GM21367 (cell line): Measurements from ENCODE around the gene PTPRD.
A peak's percentile ranks its signal among the peaks of the same experiment; 100 is the strongest.

Source experiments
- ATAC-seq: cut with Tn5 transposase; IDR thresholded peaks from one replicate; pipeline ENCODE4 v1.9.1; 2021; ENCODE audit not compliant: unreplicated experiment

PTPRD gene

GRCh38 chr9:10612641-10613398 lies at the start of gene PTPRD:
PTPRD (minus strand) TSS chr9:10613002.
- ATAC-seq = peak; percentile 88

- no peak for ATAC-seq
Observed at GRCh38 chr9:10661994-10662393, 49.2 kb upstream of the PTPRD start.

- no peak for ATAC-seq
Observed at GRCh38 chr9:10661376-10661775, 48.6 kb upstream of the PTPRD start.

- ATAC-seq = no peak
Observed at GRCh38 chr9:10651012-10651411, 38.2 kb upstream of the PTPRD start.

- ATAC-seq = no peak
Observed at GRCh38 chr9:10649076-10649475, 36.3 kb upstream of the PTPRD start.

DNA sequence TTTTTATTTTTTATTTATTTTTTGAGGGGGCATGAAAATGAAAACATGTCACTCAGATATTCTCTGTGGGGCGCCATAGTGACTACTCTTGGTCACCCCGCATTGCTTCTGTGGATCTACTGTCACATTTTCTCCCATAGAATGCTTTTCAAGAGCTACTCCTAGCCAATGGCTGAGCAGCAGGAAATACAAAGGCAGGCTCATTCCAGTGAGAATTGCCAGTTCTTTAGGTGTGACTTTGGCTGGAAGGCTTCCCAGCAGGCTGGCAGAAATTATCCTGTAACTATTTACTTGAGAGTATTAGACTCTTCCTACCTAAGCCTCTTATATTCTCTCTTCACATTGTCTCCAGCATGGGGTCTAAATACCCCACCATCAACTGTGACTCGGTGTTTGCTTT lies 21.0 kb upstream of the PTPRD start:
- no peak for ATAC-seq

DNA sequence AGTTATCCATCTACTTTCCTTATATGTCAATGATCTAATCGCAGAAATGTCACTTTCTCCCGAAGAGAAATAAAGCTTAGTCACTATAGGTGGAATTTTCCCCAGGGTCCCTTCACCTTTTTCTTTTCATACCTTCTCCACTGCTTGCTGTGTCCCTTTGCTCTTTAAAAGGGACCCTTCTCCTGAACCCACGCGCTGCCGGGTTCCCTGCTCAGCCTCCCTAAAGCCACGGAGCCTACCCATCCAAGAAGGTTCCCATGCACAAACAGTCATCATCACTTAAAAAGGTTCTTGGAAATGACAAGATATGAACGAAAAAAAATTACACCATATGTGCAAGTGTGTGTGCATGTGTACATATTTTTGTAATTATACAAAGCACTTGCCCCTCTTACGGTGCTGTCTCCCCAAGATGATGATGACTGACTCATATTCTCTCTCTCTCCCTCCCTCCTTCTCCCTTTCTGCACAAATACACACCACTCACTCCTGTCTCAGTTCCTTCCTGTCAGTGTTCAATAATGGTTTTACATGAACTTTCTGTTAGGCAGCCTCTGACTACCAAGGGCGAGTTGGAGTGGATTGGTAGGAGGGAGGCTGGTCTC lies 1.5 kb upstream of the PTPRD start:
- no peak for ATAC-seq

DNA sequence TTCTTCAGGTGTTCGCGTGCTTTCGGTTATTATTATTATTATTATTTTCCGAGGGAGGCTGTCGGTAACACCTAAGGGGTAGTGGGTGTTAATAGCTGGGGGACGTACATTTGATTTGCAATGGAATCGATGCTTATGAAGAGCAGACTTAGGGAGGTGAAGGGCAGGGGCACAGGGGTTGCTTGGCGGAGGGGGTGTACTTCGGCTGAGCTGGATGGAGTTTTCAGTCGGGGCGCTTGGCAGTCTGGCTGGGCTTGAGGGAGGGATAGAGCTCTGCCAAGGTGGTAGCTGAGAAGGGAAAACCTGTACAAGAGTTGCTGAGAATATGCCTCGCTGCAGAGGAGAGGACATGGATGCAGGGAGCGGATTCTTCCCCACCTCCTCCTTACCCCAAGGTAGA lies 617 bp upstream of the PTPRD start:
- ATAC-seq = no peak

- no peak for ATAC-seq
Observed at GRCh38 chr9:10605388-10605787, 7.4 kb downstream of the PTPRD start.

DNA sequence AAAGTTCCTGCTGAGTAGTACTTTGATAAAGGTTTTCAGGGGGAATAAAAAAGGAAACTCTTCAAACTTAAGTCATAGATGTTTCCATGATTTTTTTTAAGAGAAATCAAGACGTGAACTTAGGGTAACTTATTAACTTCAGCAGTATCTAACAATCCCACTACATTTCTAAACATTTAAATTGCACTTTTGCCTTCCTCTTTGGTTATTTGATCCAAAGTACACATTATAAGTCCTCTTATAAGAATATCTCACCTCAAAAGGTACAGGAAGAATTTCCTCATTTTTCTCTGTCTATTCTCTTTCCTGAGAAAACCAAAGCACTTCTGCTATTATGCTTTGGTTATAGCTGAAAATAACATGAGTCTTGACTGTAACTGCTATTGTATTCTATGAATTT lies 7.9 kb downstream of the PTPRD start:
- no peak for ATAC-seq

DNA sequence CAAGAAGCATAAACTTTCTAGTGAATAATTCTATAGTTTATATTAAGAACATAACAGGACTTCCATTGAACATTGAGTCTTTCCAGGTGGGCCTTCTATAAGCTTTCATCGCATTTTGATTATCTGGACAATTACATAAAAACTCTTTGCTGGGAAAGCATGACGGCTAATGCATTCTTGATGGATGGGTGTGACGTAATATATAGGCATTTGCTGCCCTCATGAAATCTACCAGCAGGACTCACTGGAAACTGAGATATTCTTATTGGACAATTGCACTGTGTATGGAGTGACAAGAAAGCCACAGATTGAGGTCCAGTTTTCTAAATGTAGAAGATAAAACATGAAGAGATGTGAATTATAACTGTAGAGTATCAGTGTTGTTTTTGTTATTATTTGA lies 15.0 kb downstream of the PTPRD start:
- no peak for ATAC-seq

DNA sequence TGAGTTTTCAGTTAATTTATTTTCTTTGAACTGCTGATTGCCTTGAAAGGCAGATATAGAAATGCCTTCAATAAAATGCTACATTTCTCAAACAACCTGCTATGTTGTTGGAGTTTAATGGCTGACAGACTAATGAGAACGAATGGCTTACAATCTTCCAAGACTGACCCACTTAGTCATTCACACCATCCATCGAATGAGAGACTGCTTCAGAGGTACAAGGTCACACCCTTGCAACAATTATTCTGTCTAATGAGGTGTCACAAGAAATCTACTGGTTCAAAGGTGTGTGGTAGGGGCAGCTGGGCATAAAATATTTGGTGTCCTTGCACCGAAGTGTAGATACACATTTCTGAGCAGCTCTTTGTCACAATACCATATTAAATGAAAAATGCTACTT lies 18.3 kb downstream of the PTPRD start:
- ATAC-seq = no peak

DNA sequence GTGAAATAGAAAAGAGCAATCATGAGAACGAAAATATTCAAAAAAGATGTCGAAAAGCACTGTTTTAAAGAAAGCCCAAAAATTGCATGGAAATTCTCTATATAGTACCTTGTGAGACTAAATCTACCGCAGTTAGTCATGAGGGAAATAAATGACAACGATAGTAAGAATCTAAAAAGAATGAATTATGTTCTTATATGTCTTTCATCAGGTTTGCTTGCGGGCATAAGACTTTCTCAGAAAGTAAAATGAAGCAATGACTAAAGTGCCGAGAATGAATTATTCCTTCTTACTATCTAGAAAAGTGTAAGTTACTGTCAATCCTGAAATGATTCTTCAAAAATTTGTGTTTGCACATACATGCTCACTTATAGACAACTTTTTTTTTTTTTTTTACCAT lies 26.4 kb downstream of the PTPRD start:
- ATAC-seq = no peak

- ATAC-seq = no peak
Observed at GRCh38 chr9:10571699-10572098, 41.1 kb downstream of the PTPRD start.

GRCh38 chr9:10566848-10567247 lies 46.0 kb downstream of the PTPRD start:
- ATAC-seq = no peak

DNA sequence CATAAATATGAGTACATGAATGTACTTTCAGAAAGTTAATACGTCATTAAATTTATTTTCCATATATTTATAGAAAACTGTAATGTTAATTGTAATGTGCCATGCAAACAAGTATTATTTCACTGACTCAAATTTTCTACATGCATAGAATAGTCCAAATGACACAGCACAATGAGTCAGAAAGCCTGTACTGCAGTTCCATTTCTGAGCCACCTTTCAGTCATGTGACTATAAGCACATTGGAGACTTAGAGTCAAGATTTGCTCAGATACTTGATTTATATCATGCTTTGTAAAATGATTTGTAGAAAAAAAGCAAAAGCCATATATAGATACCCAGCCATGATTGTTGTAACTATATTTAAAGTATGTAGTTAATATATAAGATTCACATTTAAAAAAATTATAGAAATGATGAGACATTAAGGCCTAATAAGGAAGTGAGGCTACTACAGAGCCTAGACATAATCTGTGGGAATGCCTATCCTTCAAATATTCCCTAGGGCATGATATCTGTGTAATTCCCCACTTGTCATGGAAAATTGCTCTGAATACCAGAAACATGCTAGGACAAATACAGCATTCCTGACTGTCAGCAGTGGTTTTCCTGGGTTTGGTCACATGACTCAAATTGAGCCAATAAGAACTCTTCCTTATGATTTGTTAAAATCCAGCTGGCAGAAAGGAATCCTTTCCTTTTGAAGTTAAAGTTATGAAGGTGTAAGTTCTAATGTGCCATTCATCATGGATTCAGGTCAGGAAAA lies 50.0 kb downstream of the PTPRD start:
- no peak for ATAC-seq

GRCh38 chr9:10548348-10548747 lies 64.5 kb downstream of the PTPRD start:
- ATAC-seq = no peak

DNA sequence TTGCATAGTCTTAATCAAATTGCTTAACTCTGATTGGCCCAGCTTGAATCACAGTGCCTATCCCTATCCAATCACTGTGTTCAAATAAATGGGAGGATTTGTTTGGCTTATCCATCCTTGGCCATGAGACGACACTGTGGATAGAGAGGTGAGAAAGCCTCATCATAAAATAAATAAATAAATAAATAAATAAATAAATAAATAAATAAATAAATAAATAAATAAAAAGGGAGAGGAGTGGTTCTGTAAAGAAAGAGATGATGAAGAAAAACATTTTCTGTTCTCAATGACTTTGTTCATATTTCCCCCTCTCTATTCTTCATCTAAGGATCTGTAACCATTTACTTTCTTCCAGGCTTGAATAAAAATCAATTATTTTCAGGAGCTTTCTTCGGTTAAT lies 74.7 kb downstream of the PTPRD start:
- no peak for ATAC-seq

DNA sequence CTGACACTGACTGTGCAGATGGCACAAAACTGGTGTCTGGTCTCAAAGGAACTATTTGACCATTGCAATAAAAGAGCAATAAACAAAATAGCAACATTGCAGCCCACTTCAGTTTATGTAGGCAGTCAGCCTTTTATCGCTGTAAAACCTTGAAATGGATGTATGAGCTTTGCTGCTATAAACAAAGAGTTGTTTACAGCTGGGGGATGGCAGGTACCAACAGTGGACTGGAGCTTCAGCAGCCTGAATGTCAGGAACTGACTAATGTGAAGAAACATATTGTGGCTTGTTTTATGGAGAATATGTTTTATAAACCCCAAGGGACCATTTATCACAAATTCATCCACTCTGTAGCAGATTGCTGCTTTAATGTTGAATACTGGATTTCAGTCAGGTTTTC lies 78.0 kb downstream of the PTPRD start:
- ATAC-seq = no peak

DNA sequence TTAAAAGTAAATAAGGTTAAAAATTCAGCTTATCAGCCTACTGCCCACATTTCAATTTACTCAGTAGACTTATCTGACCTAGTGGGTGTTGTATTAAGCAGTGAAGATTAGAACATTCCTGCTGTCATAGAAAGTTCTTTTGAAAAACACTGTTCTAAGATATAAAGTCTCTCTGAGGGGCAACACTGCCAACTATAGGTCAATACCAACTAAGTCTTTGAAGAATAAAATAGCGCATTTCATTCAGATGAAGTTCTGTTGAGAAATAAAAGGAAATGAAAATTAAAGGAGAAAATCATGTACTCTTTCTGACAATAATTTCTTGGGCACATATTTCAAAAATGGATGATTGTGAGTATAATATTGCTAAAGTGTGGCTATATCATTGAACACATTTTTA lies 86.8 kb downstream of the PTPRD start:
- ATAC-seq = no peak

DNA sequence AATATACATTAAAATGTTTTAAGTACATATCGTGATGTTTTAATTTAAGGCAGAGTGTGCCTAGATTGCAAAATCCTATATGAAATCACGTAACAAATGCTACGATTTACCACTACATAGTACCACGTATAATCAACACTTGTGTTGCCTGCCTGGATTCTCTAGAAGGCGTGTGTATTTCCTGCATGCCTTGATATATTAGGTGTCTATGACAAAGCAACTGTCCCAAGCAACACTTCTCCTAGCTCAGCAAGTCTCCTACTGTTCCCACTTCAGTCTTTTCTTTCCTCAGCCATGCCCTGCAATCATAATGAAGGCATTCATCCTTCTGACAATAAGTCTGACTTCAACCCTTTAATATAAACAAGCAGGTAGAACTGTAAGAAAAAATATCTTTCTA lies 89.6 kb downstream of the PTPRD start:
- no peak for ATAC-seq

GRCh38 chr9:10512144-10512543 lies 100.7 kb downstream of the PTPRD start:
- no peak for ATAC-seq
